Measurements from ENCODE around the gene ST7.

DNA sequence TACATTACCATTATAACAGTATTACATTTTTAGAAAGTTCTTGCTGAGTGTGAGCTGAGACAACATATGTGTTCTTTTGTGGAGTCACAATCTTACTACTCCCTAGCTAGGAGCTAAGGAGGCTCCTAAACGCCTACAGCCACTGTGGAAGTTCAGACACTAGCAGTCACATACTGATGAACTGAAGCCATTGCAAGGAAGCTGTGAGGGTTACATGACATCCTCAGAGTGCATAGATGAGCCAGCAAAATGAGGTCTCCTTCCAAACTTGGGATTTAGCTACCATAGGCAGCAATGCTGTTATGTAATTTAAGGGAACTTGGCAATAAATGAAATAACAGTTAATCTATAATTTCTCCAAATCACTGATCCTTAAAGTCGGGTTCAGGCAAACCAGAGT lies 10.8 kb upstream of the ST7 start:
- TF ChIP-seq CTCF (IDR thresholded peaks at IDR 0.05; ENCODE audit: insufficient read depth, low read depth, low read length), result no peak
- TF ChIP-seq EZH2 (IDR thresholded peaks at IDR 0.05; ENCODE audit: insufficient read depth, low read length), result no peak
